Hepatocyte (in vitro differentiated cells): ENCODE data around the gene CHST15. TPM values are rescaled to one million over a fixed set of nuclear protein-coding genes. Genes with fewer than 3 reads are reported as not detected.

Experiments
- DNase-seq: peaks from one replicate; pipeline ENCODE4 v3.0.0-alpha.2; 2016; ENCODE audit warnings: low spot score
- H2AFZ ChIP-seq: fragments of 200-600 bp; sonication (generic); 2 replicates; pipeline ENCODE4 v1.6.0; 2016; ENCODE audit warnings: antibody characterized with exemption, mild to moderate bottlenecking
- H3K27ac ChIP-seq: fragments of 200-600 bp; sonication (generic); 2 replicates; pipeline ENCODE4 v1.5.1; 2016; ENCODE audit warnings: mild to moderate bottlenecking
- H3K27me3 ChIP-seq: fragments of 200-600 bp; sonication (generic); 2 replicates; pipeline ENCODE4 v1.6.1; 2016
- H3K36me3 ChIP-seq: fragments of 200-600 bp; sonication (generic); replicated peaks from 2 replicates; pipeline ENCODE4 v1.5.1; 2016; ENCODE audit warnings: low read depth; ENCODE audit not compliant: insufficient read depth
- H3K4me1 ChIP-seq: fragments of 200-600 bp; sonication (generic); 2 replicates; pipeline ENCODE4 v1.5.1; 2016; ENCODE audit warnings: mild to moderate bottlenecking, moderate library complexity; ENCODE audit not compliant: insufficient read depth
- H3K4me2 ChIP-seq: fragments of 200-600 bp; sonication (generic); 2 replicates; pipeline ENCODE4 v1.6.0; 2016
- H3K4me3 ChIP-seq: fragments of 200-600 bp; sonication (generic); 2 replicates; pipeline ENCODE4 v1.5.1; 2016; ENCODE audit warnings: mild to moderate bottlenecking
- H3K79me2 ChIP-seq: fragments of 200-600 bp; sonication (generic); 2 replicates; pipeline ENCODE4 v1.6.0; 2017; ENCODE audit warnings: mild to moderate bottlenecking
- H3K9me2 ChIP-seq: fragments of 200-600 bp; sonication (generic); replicated peaks from 2 replicates; pipeline ENCODE4 v1.6.0; 2017; ENCODE audit warnings: mild to moderate bottlenecking; ENCODE audit not compliant: insufficient read depth
- H3K9me3 ChIP-seq: fragments of 200-600 bp; sonication (generic); 2 replicates; pipeline ENCODE4 v1.5.1; 2016; ENCODE audit warnings: low read depth, mild to moderate bottlenecking
- H4K20me1 ChIP-seq: fragments of 200-600 bp; sonication (generic); 2 replicates; pipeline ENCODE4 v1.6.0; 2016; ENCODE audit warnings: mild to moderate bottlenecking; ENCODE audit not compliant: insufficient read depth, poor library complexity, severe bottlenecking
- CTCF ChIP-seq: fragments of 200-600 bp; sonication (generic); IDR thresholded peaks from 2 replicates; pipeline ENCODE4 v1.5.1; 2016; ENCODE audit warnings: antibody characterized with exemption, mild to moderate bottlenecking; ENCODE audit not compliant: poor library complexity
- EZH2 ChIP-seq: fragments of 200-600 bp; sonication (generic); IDR thresholded peaks from 2 replicates; pipeline ENCODE4 v1.6.1; 2016; ENCODE audit warnings: antibody characterized with exemption, mild to moderate bottlenecking, borderline replicate concordance
- EZH2phosphoT487 ChIP-seq: fragments of 200-600 bp; sonication (generic); IDR thresholded peaks from one replicate; pipeline ENCODE4 v1.6.1; 2018; ENCODE audit warnings: antibody characterized with exemption, mild to moderate bottlenecking, low read depth, moderate library complexity; ENCODE audit not compliant: unreplicated experiment, severe bottlenecking
- WGBS: methylation state at CpG from one replicate; pipeline ENCODE4 v1.1.6; 2016; ENCODE audit warnings: low lambda C conversion rate; ENCODE audit errors: missing lambda C conversion rate; 5-methylcytosine and 5-hydroxymethylcytosine counted together
- polyA plus RNA-seq: library from polyadenylated mRNA; unstranded; fragments of >200 nt; fragmentation: Nextera tagmentation; extraction: Ambion mirVana; gene quantifications from 2 replicates; pipeline ENCODE4 v1.2.1, GENCODE V29; 2016
- total RNA-seq: library from RNA; depleted of rRNA; stranded (reverse); fragments of >200 nt; gene quantifications from 2 replicates; pipeline ENCODE4 v1.2.3, GENCODE V29; 2014

Gene CHST15
- total and polyA plus RNA-seq, 2 experiments from 2014 or later: 3.9 to 4.5 TPM

- 96% methylated on average over 19 of the region's 19 CpGs for WGBS
- H3K9me3 ChIP-seq: no peaks in the 10 kb centered on the region
Observed at GRCh38 chr10:124018886-124019525, 74.4 kb downstream of the CHST15 start.

GRCh38 chr10:124017729-124018128 lies 75.7 kb downstream of the CHST15 start:
- Histone ChIP-seq H3K9me3 (no peaks in the 10 kb centered on the region), H3K4me3 (no peak overlapping the region), H3K4me1 (no peaks in the 10 kb centered on the region), H4K20me1 (no peaks in the 10 kb centered on the region), H3K9me2 (no peaks in the 10 kb centered on the region), H3K79me2 (no peaks in the 10 kb centered on the region), H3K4me2 (no peak overlapping the region), H3K27me3 (no peaks in the 10 kb centered on the region), H3K27ac (no peak overlapping the region), H2AFZ (no peak overlapping the region), H3K36me3 (no peaks in the 10 kb centered on the region)
- no peak for DNase-seq
- TF ChIP-seq CTCF (no peak), EZH2phosphoT487 (no peak), EZH2 (no peak)
- WGBS: 81% methylated on average over 5 of the region's 5 CpGs

More at GRCh38 chr10:124018886-124019525, 74.4 kb downstream of the CHST15 start:
- Histone ChIP-seq H3K27ac (no peak overlapping the region), H4K20me1 (no peaks in the 10 kb centered on the region), H3K4me2 (no peak overlapping the region), H2AFZ (no peak overlapping the region), H3K27me3 (no peaks in the 10 kb centered on the region), H3K4me1 (no peaks in the 10 kb centered on the region), H3K79me2 (no peaks in the 10 kb centered on the region), H3K4me3 (no peak overlapping the region), H3K36me3 (no peaks in the 10 kb centered on the region), H3K9me2 (no peaks in the 10 kb centered on the region)
- DNase-seq: no peak
- TF ChIP-seq CTCF (no peak), EZH2phosphoT487 (no peak), EZH2 (no peak)

GRCh38 chr10:124016804-124017375 lies 76.5 kb downstream of the CHST15 start:
- DNase-seq: no peak
- Histone ChIP-seq H3K4me3 (no peak overlapping the region), H3K4me2 (no peak overlapping the region), H3K9me3 (no peaks in the 10 kb centered on the region), H2AFZ (no peak overlapping the region), H3K9me2 (no peaks in the 10 kb centered on the region), H3K27ac (no peak overlapping the region), H4K20me1 (no peaks in the 10 kb centered on the region), H3K36me3 (no peaks in the 10 kb centered on the region), H3K27me3 (no peaks in the 10 kb centered on the region), H3K79me2 (no peaks in the 10 kb centered on the region), H3K4me1 (no peaks in the 10 kb centered on the region)
- WGBS: 83% methylated on average over 10 of the region's 10 CpGs
- TF ChIP-seq CTCF: no peak
- no peak for TF ChIP-seq EZH2
- TF ChIP-seq EZH2phosphoT487: no peak
